HG03442 (cell line): Measurements from ENCODE around the gene CSGALNACT2.

ENCODE experiments used
- ATAC-seq: cut with Tn5 transposase; IDR thresholded peaks from one replicate; pipeline ENCODE4 v1.9.1; 2021; ENCODE audit warnings: mild to moderate bottlenecking, moderate library complexity; ENCODE audit not compliant: unreplicated experiment

Gene CSGALNACT2

GRCh38 chr10:43111921-43112607 is 26.2 kb upstream of the CSGALNACT2 start:
- no peak for ATAC-seq

GRCh38 chr10:43112608-43112961 is 25.7 kb upstream of the CSGALNACT2 start:
- no peak for ATAC-seq

GRCh38 chr10:43113201-43114087 is 24.8 kb upstream of the CSGALNACT2 start:
- no peak for ATAC-seq

- no peak for ATAC-seq
Observed at GRCh38 chr10:43114088-43114742, 24.0 kb upstream of the CSGALNACT2 start.

GRCh38 chr10:43114743-43115611 is 23.3 kb upstream of the CSGALNACT2 start:
- no peak for ATAC-seq

GRCh38 chr10:43115881-43116595 is 22.2 kb upstream of the CSGALNACT2 start:
- no peak for ATAC-seq

- ATAC-seq: no peak
Observed at GRCh38 chr10:43116596-43116995, 21.6 kb upstream of the CSGALNACT2 start.

- ATAC-seq: no peak
Observed at GRCh38 chr10:43117031-43117776, 21.0 kb upstream of the CSGALNACT2 start.

GRCh38 chr10:43117777-43118583 is 20.3 kb upstream of the CSGALNACT2 start:
- ATAC-seq: no peak

GRCh38 chr10:43118631-43119415 is 19.4 kb upstream of the CSGALNACT2 start:
- no peak for ATAC-seq

GRCh38 chr10:43119416-43120115 is 18.7 kb upstream of the CSGALNACT2 start:
- ATAC-seq: no peak

- ATAC-seq: no peak
Observed at GRCh38 chr10:43120116-43120928, 17.9 kb upstream of the CSGALNACT2 start.

- peak; percentile 92 for ATAC-seq
Observed at GRCh38 chr10:43120929-43121314, 17.3 kb upstream of the CSGALNACT2 start.

GRCh38 chr10:43121444-43121843 is 16.8 kb upstream of the CSGALNACT2 start:
- peak; percentile 16 for ATAC-seq

- no peak for ATAC-seq
Observed at GRCh38 chr10:43122096-43122495, 16.1 kb upstream of the CSGALNACT2 start.

- ATAC-seq: no peak
Observed at GRCh38 chr10:43122826-43123225, 15.4 kb upstream of the CSGALNACT2 start.
